ENCODE results near the gene PIAS1.

DNA sequence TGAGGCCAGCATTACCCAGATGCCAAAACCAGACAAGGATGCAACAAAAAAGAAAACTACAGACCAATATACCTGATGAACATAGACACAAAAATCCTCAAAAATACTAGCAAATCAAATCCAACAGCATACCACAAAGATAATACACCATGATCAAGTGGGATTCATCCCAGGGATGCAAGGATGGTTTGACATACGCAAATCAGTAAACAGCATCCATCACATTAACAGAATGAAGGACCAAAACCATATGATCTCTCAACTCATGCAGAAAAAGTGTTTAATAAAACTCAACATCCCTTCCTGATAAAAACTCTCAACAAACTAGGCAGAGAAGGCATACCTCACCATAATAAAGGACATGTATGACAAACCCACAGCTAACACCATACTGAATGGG lies 14.0 kb upstream of the PIAS1 start:
- TF ChIP-seq REST (IDR thresholded peaks at IDR 0.05): no peak
- no peak for TF ChIP-seq NR3C1 (IDR thresholded peaks at IDR 0.05)
- TF ChIP-seq, protein P1, sequence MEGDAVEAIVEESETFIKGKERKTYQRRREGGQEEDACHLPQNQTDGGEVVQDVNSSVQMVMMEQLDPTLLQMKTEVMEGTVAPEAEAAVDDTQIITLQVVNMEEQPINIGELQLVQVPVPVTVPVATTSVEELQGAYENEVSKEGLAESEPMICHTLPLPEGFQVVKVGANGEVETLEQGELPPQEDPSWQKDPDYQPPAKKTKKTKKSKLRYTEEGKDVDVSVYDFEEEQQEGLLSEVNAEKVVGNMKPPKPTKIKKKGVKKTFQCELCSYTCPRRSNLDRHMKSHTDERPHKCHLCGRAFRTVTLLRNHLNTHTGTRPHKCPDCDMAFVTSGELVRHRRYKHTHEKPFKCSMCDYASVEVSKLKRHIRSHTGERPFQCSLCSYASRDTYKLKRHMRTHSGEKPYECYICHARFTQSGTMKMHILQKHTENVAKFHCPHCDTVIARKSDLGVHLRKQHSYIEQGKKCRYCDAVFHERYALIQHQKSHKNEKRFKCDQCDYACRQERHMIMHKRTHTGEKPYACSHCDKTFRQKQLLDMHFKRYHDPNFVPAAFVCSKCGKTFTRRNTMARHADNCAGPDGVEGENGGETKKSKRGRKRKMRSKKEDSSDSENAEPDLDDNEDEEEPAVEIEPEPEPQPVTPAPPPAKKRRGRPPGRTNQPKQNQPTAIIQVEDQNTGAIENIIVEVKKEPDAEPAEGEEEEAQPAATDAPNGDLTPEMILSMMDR (IDR thresholded peaks at IDR 0.05): no peak
- TF ChIP-seq, protein P2, sequence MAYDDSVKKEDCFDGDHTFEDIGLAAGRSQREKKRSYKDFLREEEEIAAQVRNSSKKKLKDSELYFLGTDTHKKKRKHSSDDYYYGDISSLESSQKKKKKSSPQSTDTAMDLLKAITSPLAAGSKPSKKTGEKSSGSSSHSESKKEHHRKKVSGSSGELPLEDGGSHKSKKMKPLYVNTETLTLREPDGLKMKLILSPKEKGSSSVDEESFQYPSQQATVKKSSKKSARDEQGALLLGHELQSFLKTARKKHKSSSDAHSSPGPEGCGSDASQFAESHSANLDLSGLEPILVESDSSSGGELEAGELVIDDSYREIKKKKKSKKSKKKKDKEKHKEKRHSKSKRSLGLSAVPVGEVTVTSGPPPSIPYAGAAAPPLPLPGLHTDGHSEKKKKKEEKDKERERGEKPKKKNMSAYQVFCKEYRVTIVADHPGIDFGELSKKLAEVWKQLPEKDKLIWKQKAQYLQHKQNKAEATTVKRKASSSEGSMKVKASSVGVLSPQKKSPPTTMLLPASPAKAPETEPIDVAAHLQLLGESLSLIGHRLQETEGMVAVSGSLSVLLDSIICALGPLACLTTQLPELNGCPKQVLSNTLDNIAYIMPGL (CRISPR knock-in tag; IDR thresholded peaks at IDR 0.05; ENCODE audit: borderline replicate concordance): no peak
- TF ChIP-seq GATA3 (IDR thresholded peaks at IDR 0.05; ENCODE audit: borderline replicate concordance): no peak
